ENCODE results near the gene ITGBL1.

The ITGBL1 gene

DNA sequence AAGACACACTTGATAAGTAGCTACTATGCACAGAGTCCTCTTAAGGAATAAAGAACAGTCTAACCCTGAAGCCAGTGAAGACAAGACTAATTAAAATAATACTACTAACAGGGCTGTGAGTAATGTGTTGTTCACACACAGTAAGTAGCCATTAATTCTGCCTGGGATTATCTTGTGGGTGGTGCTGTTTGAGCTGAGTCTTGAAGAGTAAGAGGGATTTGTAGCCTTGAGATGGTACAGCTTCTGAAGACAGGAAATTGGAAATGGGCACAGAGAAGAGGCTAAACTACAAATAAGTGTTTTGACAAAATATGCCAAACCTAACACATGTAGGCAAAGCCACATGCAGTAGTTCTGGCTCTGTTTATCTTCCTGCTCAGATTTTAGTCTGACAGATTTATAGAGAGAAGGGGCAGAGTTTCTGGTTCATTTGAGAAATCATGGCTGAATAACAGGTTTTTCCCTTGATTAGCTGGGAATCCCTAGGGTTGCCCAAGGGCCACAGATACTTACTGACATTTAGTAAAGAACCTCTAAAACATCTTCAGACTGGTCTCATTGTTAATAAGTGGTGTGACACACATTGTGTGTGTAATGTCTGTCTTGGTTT is 38.0 kb downstream of the ITGBL1 start:
- POLR2A ChIA-PET, result no interaction called here
- no peak for TF ChIP-seq LEF1 (IDR thresholded peaks at IDR 0.05; ENCODE audit: borderline replicate concordance)
- no peak for TF ChIP-seq BHLHE40 (IDR thresholded peaks at IDR 0.05; ENCODE audit: borderline replicate concordance)
- TF ChIP-seq CTBP1 (IDR thresholded peaks at IDR 0.05; ENCODE audit: borderline replicate concordance), result no peak
- no peak for TF ChIP-seq ELF4 (IDR thresholded peaks at IDR 0.05)
- TF ChIP-seq, protein P1, sequence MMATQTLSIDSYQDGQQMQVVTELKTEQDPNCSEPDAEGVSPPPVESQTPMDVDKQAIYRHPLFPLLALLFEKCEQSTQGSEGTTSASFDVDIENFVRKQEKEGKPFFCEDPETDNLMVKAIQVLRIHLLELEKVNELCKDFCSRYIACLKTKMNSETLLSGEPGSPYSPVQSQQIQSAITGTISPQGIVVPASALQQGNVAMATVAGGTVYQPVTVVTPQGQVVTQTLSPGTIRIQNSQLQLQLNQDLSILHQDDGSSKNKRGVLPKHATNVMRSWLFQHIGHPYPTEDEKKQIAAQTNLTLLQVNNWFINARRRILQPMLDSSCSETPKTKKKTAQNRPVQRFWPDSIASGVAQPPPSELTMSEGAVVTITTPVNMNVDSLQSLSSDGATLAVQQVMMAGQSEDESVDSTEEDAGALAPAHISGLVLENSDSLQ (IDR thresholded peaks at IDR 0.05), result no peak
- no peak for TF ChIP-seq FOXA1 (IDR thresholded peaks at IDR 0.05)
- TF ChIP-seq NFRKB (IDR thresholded peaks at IDR 0.05), result no peak
- no peak for TF ChIP-seq ZNF384 (IDR thresholded peaks at IDR 0.05)
- TF ChIP-seq HDGF (IDR thresholded peaks at IDR 0.05; ENCODE audit: borderline replicate concordance), result no peak
- no peak for TF ChIP-seq FOXK2 (IDR thresholded peaks at IDR 0.05)
- no peak for TF ChIP-seq SP1 (IDR thresholded peaks at IDR 0.05)
- no peak for TF ChIP-seq ARNT (IDR thresholded peaks at IDR 0.05)
- no peak for TF ChIP-seq SUZ12 (IDR thresholded peaks at IDR 0.05)
- TF ChIP-seq FOXM1 (IDR thresholded peaks at IDR 0.05; ENCODE audit: borderline replicate concordance), result no peak
- TF ChIP-seq L3MBTL2 (conservative IDR thresholded peaks at IDR 0.05), result no peak
- TF ChIP-seq TARDBP (IDR thresholded peaks at IDR 0.05), result no peak
- CTCF ChIA-PET, result no interaction called here
- no peak for DNase-seq (ENCODE audit: extremely low spot score)

DNA sequence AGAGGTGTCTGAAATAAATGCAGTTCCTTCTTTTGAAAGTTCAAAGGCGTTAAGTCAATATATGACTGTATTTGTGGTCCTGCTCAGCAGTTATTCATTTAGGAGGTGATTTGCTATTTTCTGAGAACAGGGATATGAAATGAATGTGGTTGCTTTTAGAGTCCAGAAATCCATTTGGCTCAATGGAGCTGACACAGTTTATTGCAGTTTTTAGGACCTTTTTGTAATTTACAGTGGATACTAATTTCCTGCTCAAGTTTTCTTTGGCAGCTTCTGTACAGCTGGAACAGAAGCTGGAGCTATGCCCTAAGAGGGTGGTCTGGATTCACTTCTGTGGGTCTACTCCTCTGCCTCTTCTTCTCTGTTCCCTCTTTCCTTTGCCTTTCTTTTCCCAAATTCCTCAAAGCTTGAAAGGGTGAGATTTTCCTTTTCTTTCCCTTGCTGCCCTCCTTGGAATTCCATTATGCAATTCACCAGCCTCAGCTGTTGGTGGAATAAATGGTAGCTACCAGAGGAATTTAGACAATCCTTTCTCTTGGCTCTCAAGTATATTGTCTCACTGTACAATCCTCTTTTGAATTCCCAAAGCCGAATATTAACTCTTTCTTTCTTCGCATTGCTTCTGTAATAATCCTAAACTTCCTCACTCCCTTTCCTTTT is 39.9 kb downstream of the ITGBL1 start:
- CTCF ChIA-PET, result no interaction called here
- DNase-seq (ENCODE audit: extremely low spot score), result no peak
- POLR2A ChIA-PET, result no interaction called here
- no peak for TF ChIP-seq FOXK2 (IDR thresholded peaks at IDR 0.05)

DNA sequence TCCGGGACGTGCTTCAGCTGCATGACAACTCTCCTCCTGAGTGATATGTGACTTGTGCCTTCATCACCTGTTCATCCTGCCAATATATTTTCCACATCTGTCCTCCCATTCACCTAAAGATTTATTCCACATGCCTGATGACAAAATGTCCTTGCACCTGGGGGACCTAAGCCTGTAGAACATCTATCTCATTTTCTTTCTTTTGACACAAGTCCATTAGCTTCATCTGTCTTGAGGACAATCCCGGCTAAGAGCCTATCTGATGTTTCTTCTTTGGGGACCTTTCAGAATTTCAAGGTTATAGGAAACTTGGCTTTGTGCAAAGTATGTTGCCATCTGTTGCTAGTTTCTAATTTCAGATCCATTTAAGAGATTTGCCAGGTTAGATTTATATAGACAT is 41.1 kb downstream of the ITGBL1 start:
- no peak for DNase-seq (ENCODE audit: extremely low spot score)
- ChIA-PET CTCF (no interaction called here), POLR2A (interaction anchor here (0.5 kb wide), 1 partner anchor 11 kb away, joined by 3 read pairs; no protein-coding TSS in a partner anchor)
- TF ChIP-seq CTBP1 (IDR thresholded peaks at IDR 0.05; ENCODE audit: borderline replicate concordance) (no peak), ELF4 (IDR thresholded peaks at IDR 0.05) (no peak), ZNF384 (IDR thresholded peaks at IDR 0.05) (no peak), BHLHE40 (IDR thresholded peaks at IDR 0.05; ENCODE audit: borderline replicate concordance) (no peak), SP1 (IDR thresholded peaks at IDR 0.05) (no peak)
- TF ChIP-seq, protein P1 (IDR thresholded peaks at IDR 0.05), result no peak

DNA sequence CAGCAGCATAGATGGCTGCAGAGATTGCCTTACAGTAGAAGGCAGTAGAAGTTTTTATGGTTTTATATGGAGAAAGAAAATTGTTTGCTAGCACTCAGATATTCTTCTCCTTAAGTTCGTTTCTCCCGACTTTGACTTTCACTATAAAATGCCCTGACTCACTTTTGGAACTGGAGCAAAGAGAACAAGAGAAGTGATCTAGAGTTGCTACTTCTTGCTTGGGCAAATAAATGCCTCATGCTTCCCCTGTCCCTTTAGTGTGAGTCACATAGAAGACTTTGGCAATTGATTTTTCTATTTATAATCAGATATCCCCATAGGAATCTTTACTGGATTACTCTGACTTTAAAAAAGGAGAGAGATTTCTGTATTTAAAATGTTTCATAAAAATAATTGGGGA is 46.9 kb downstream of the ITGBL1 start:
- DNase-seq (ENCODE audit: extremely low spot score), result no peak
- no peak for TF ChIP-seq HDGF (IDR thresholded peaks at IDR 0.05; ENCODE audit: borderline replicate concordance)
- TF ChIP-seq TARDBP (IDR thresholded peaks at IDR 0.05), result no peak
- TF ChIP-seq ARNT (IDR thresholded peaks at IDR 0.05), result no peak
- no peak for TF ChIP-seq L3MBTL2 (conservative IDR thresholded peaks at IDR 0.05)
- TF ChIP-seq ELF4 (IDR thresholded peaks at IDR 0.05), result no peak
- TF ChIP-seq, protein P1 (IDR thresholded peaks at IDR 0.05), result no peak
- no peak for TF ChIP-seq ZNF384 (IDR thresholded peaks at IDR 0.05)
- TF ChIP-seq NFRKB (IDR thresholded peaks at IDR 0.05), result no peak
- TF ChIP-seq BHLHE40 (IDR thresholded peaks at IDR 0.05; ENCODE audit: borderline replicate concordance), result no peak
- TF ChIP-seq FOXK2 (IDR thresholded peaks at IDR 0.05), result no peak
- ChIA-PET POLR2A (no interaction called here), CTCF (no interaction called here)

DNA sequence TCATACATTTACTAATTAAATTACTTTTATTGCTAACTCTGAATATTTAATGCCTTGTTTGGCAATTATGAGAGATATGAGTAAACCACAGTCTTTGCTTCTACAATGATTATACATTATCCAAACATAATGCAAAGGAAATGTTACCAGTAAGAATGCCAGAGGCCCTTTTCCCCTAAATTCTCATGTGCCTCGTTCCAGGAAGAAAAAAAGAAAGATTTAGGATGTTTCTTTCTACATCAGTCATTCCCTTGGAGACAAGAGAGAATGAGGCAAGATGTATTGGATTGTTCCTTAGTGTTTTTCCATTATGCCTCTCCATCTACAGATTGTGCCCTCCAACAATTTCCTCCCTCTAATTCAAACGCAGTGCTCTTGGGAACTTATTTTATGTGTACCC is 50.1 kb downstream of the ITGBL1 start:
- DNase-seq (ENCODE audit: extremely low spot score), result no peak
- POLR2A ChIA-PET, result no interaction called here
- CTCF ChIA-PET, result no interaction called here
- TF ChIP-seq LEF1 (IDR thresholded peaks at IDR 0.05; ENCODE audit: borderline replicate concordance), result no peak
- TF ChIP-seq FOXA1 (IDR thresholded peaks at IDR 0.05), result no peak
- no peak for TF ChIP-seq ZNF384 (IDR thresholded peaks at IDR 0.05)
- no peak for TF ChIP-seq FOXK2 (IDR thresholded peaks at IDR 0.05)
- no peak for TF ChIP-seq NFRKB (IDR thresholded peaks at IDR 0.05)
- no peak for TF ChIP-seq L3MBTL2 (conservative IDR thresholded peaks at IDR 0.05)
- TF ChIP-seq, protein P1 (IDR thresholded peaks at IDR 0.05), result no peak
- TF ChIP-seq TARDBP (IDR thresholded peaks at IDR 0.05), result no peak
- no peak for TF ChIP-seq ELF4 (IDR thresholded peaks at IDR 0.05)
- no peak for TF ChIP-seq FOXM1 (IDR thresholded peaks at IDR 0.05; ENCODE audit: borderline replicate concordance)
- no peak for TF ChIP-seq SUZ12 (IDR thresholded peaks at IDR 0.05)
- no peak for TF ChIP-seq BHLHE40 (IDR thresholded peaks at IDR 0.05; ENCODE audit: borderline replicate concordance)
- no peak for TF ChIP-seq ARNT (IDR thresholded peaks at IDR 0.05)
- no peak for TF ChIP-seq CTBP1 (IDR thresholded peaks at IDR 0.05; ENCODE audit: borderline replicate concordance)
- TF ChIP-seq SP1 (IDR thresholded peaks at IDR 0.05), result no peak
- no peak for TF ChIP-seq HDGF (IDR thresholded peaks at IDR 0.05; ENCODE audit: borderline replicate concordance)

DNA sequence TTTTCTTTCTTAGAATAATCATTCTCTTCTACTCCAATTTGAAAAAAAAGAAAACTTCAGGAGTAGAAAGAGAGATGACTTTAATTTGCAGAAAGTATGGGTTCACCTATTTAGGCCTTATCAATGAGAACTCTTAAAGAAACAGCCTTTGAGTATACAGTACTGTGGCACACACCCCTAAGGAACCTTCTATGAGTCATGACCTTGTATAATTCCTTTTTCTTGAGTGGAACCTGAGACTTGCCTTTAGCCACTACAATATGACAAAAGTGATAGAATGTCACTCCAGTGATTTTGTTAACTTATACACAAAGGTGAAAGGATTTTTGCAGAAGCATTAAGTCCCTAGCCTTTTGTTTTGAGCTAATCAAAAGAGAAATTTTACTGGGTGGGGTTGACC is 58.7 kb downstream of the ITGBL1 start:
- no peak for DNase-seq (ENCODE audit: extremely low spot score)
- TF ChIP-seq FOXA1 (IDR thresholded peaks at IDR 0.05) (no peak), SP1 (IDR thresholded peaks at IDR 0.05) (no peak), BHLHE40 (IDR thresholded peaks at IDR 0.05; ENCODE audit: borderline replicate concordance) (no peak), TARDBP (IDR thresholded peaks at IDR 0.05) (no peak), FOXM1 (IDR thresholded peaks at IDR 0.05; ENCODE audit: borderline replicate concordance) (no peak), FOXK2 (IDR thresholded peaks at IDR 0.05) (no peak), NFRKB (IDR thresholded peaks at IDR 0.05) (no peak), L3MBTL2 (conservative IDR thresholded peaks at IDR 0.05) (no peak), LEF1 (IDR thresholded peaks at IDR 0.05; ENCODE audit: borderline replicate concordance) (no peak), SUZ12 (IDR thresholded peaks at IDR 0.05) (no peak), ARNT (IDR thresholded peaks at IDR 0.05) (no peak), CTBP1 (IDR thresholded peaks at IDR 0.05; ENCODE audit: borderline replicate concordance) (no peak), ZNF384 (IDR thresholded peaks at IDR 0.05) (no peak), ELF4 (IDR thresholded peaks at IDR 0.05) (no peak), HDGF (IDR thresholded peaks at IDR 0.05; ENCODE audit: borderline replicate concordance) (no peak)
- TF ChIP-seq, protein P1 (IDR thresholded peaks at IDR 0.05), result no peak
- ChIA-PET CTCF (no interaction called here), POLR2A (no interaction called here)
